BJ (cell line): ENCODE results near the gene SERPINA3. TPM values are rescaled to one million over a fixed set of nuclear protein-coding genes. Genes with fewer than 3 reads are reported as not detected.

ENCODE experiments used
- CTCF ChIA-PET: fragments of 350-600 bp; formaldehyde crosslinking; extraction: SDS; loops from one replicate; lab custom pipeline; 2021; ENCODE audit warnings: antibody characterized with exemption, inconsistent platforms; lab: Yijun Ruan, JAX
- POLR2A ChIA-PET: fragments of 300-600 bp; sonication (Branson Sonifier 250); formaldehyde crosslinking; extraction: SDS; loops from one replicate; lab custom pipeline; 2021; ENCODE audit warnings: antibody characterized with exemption; lab: Charles Lee
- DNase-seq: peaks from one replicate; pipeline ENCODE4 v3.0.0-alpha.2; 2011; ENCODE audit warnings: low read depth
- H3K27me3 ChIP-seq: 2 replicates; pipeline ENCODE4 v1.6.0; 2011; ENCODE audit warnings: low read length; ENCODE audit not compliant: control insufficient read depth, insufficient read depth
- H3K36me3 ChIP-seq: 2 replicates; pipeline ENCODE4 v1.5.1; 2011; ENCODE audit warnings: low read length; ENCODE audit not compliant: control insufficient read depth, insufficient read depth
- H3K4me3 ChIP-seq: 2 replicates; pipeline ENCODE4 v1.5.1; 2011; ENCODE audit warnings: low read depth, mild to moderate bottlenecking, control low read depth, low read length
- CTCF ChIP-seq: IDR thresholded peaks from 2 replicates; pipeline ENCODE4 v1.5.1; 2011; ENCODE audit warnings: low read depth, mild to moderate bottlenecking, control low read depth, inconsistent platforms, low read length, moderate library complexity; ENCODE audit not compliant: insufficient read depth
- polyA plus RNA-seq: library from polyadenylated mRNA; depleted of rRNA; stranded (reverse); fragments of >200 nt; gene quantifications from 2 replicates; pipeline ENCODE4 v1.2.3, GENCODE V29; 2011

Gene SERPINA3
- polyA plus RNA-seq, 1 experiment, result 0.91 TPM

- POLR2A ChIA-PET, result no interaction called here
- H3K27me3 ChIP-seq, result no peaks in the 10 kb centered on the region
- CTCF ChIA-PET, result no interaction called here
- no peak for DNase-seq
- H3K4me3 ChIP-seq, result no peak overlapping the region
- no peaks in the 10 kb centered on the region for H3K36me3 ChIP-seq
- TF ChIP-seq CTCF, result no peak
Observed at GRCh38 chr14:94649543-94650443, 37.6 kb downstream of the SERPINA3 start.

GRCh38 chr14:94650444-94650775 lies 38.2 kb downstream of the SERPINA3 start:
- POLR2A ChIA-PET, result no interaction called here
- no peaks in the 10 kb centered on the region for H3K36me3 ChIP-seq
- H3K27me3 ChIP-seq, result no peaks in the 10 kb centered on the region
- H3K4me3 ChIP-seq, result no peak overlapping the region
- DNase-seq, result no peak
- CTCF ChIA-PET, result no interaction called here
- no peak for TF ChIP-seq CTCF

GRCh38 chr14:94650806-94651805 lies 38.9 kb downstream of the SERPINA3 start:
- POLR2A ChIA-PET, result no interaction called here
- H3K27me3 ChIP-seq, result no peaks in the 10 kb centered on the region
- CTCF ChIA-PET, result no interaction called here
- no peaks in the 10 kb centered on the region for H3K36me3 ChIP-seq
- TF ChIP-seq CTCF, result no peak
- DNase-seq, result no peak
- H3K4me3 ChIP-seq, result no peak overlapping the region

GRCh38 chr14:94653321-94653720 lies 41.1 kb downstream of the SERPINA3 start:
- POLR2A ChIA-PET, result no interaction called here
- no peak overlapping the region for H3K4me3 ChIP-seq

More at GRCh38 chr14:94653321-94653720, 41.1 kb downstream of the SERPINA3 start:
- CTCF ChIA-PET, result interaction anchor here (1.3 kb wide), 1 partner anchor 104 kb away, joined by 3 read pairs; no protein-coding TSS in a partner anchor
- Histone ChIP-seq H3K27me3 (no peaks in the 10 kb centered on the region), H3K36me3 (no peaks in the 10 kb centered on the region)
- no peak for TF ChIP-seq CTCF
- no peak for DNase-seq
